IMR-90 (cell line): ENCODE data around the gene PAFAH2. TPM values are rescaled to one million over a fixed set of nuclear protein-coding genes. Genes with fewer than 3 reads are reported as not detected.

Experiments used
- ATAC-seq: fragments of 200-7000 bp; cut with Tn5 transposase; 2 replicates; pipeline ENCODE4 v1.9.1; 2020; ENCODE audit warnings: low read depth, mild to moderate bottlenecking, moderate library complexity
- BruUV-seq: library from RNA; stranded (reverse); fragments of 400-500 nt; replicated peaks from 2 replicates; lab custom pipeline; 2021; lab: Mats Ljungman, UMichigan
- CTCF ChIA-PET: fragments of 300-600 bp; formaldehyde crosslinking; extraction: SDS; loops from one replicate; lab custom pipeline; 2021; ENCODE audit warnings: antibody characterized with exemption; lab: Yijun Ruan, JAX
- POLR2A ChIA-PET: fragments of 300-600 bp; sonication (Branson Sonifier 250); formaldehyde crosslinking; loops from one replicate; lab custom pipeline; 2022; ENCODE audit warnings: antibody characterized with exemption; ENCODE audit not compliant: unreplicated experiment; lab: Charles Lee
- DNase-seq: peaks from one replicate; pipeline ENCODE4 v3.0.0; 2013
- H2AFZ ChIP-seq: replicated peaks from 2 replicates; pipeline ENCODE3; 2013; ENCODE audit warnings: low read length, mild to moderate bottlenecking; ENCODE audit not compliant: poor library complexity
- H2AK5ac ChIP-seq: 2 replicates; pipeline ENCODE4 v1.6.1; 2013; ENCODE audit warnings: low read depth, low read length, inconsistent platforms
- H2AK9ac ChIP-seq: replicated peaks from 2 replicates; pipeline ENCODE3; 2013; ENCODE audit warnings: mild to moderate bottlenecking, low read depth, low read length, moderate library complexity; ENCODE audit not compliant: poor library complexity
- H2BK120ac ChIP-seq: 2 replicates; pipeline ENCODE4 v1.6.1; 2013; ENCODE audit warnings: low read depth, low read length, inconsistent platforms
- H2BK15ac ChIP-seq: 3 replicates; pipeline ENCODE4 v1.6.1; 2013; ENCODE audit warnings: low read depth, low read length, inconsistent platforms
- H2BK20ac ChIP-seq: 2 replicates; pipeline ENCODE4 v1.6.1; 2013; ENCODE audit warnings: low read depth, mild to moderate bottlenecking, inconsistent platforms, low read length, moderate library complexity
- H2BK5ac ChIP-seq: 2 replicates; pipeline ENCODE4 v1.6.1; 2013; ENCODE audit warnings: mild to moderate bottlenecking, low read depth, low read length, inconsistent platforms; ENCODE audit not compliant: poor library complexity, severe bottlenecking
- H3K14ac ChIP-seq: replicated peaks from 2 replicates; pipeline ENCODE4 v1.6.1; 2013; ENCODE audit warnings: low read depth, low read length, inconsistent platforms
- H3K18ac ChIP-seq: 2 replicates; pipeline ENCODE4 v1.6.1; 2013; ENCODE audit warnings: low read depth, low read length, control low read depth
- H3K23ac ChIP-seq: 2 replicates; pipeline ENCODE4 v1.6.1; 2013; ENCODE audit warnings: low read depth, low read length, inconsistent platforms
- H3K27ac ChIP-seq: 2 replicates; pipeline ENCODE4 v1.5.1; 2013; ENCODE audit warnings: mild to moderate bottlenecking, control low read depth, low read length; ENCODE audit not compliant: insufficient read depth
- H3K27me3 ChIP-seq: 2 replicates; pipeline ENCODE4 v1.6.1; 2013; ENCODE audit warnings: low read length; ENCODE audit not compliant: control insufficient read depth, insufficient read depth
- H3K36me3 ChIP-seq: 2 replicates; pipeline ENCODE4 v1.6.1; 2013; ENCODE audit warnings: low read length, mixed read lengths; ENCODE audit not compliant: control insufficient read depth, insufficient read depth
- H3K4ac ChIP-seq: 2 replicates; pipeline ENCODE4 v1.6.1; 2013; ENCODE audit warnings: low read depth, low read length, inconsistent platforms
- H3K4me1 ChIP-seq: 2 replicates; pipeline ENCODE4 v1.6.1; 2013; ENCODE audit warnings: low read length, mixed read lengths; ENCODE audit not compliant: control insufficient read depth, insufficient read depth
- H3K4me2 ChIP-seq: 2 replicates; pipeline ENCODE4 v1.6.1; 2013; ENCODE audit warnings: low read depth, mild to moderate bottlenecking, control low read depth, low read length, moderate library complexity
- H3K4me3 ChIP-seq: 2 replicates; pipeline ENCODE4 v1.5.1; 2013; ENCODE audit warnings: low read depth, mild to moderate bottlenecking, control low read depth, low read length, moderate library complexity; ENCODE audit not compliant: insufficient read depth
- H3K56ac ChIP-seq: 2 replicates; pipeline ENCODE4 v1.6.1; 2013; ENCODE audit warnings: low read length, inconsistent platforms; ENCODE audit not compliant: insufficient read depth; ENCODE audit errors: extremely low read depth
- H3K79me1 ChIP-seq, 2 experiments: 2 replicates each; pipeline ENCODE4 v1.6.1; 2013; ENCODE audit warnings: low read length in 2 of 2, inconsistent platforms in 1 of 2, low read depth in 1 of 2
- H3K9ac ChIP-seq: 2 replicates; pipeline ENCODE4 v1.6.1; 2013; ENCODE audit warnings: low read depth, low read length, control low read depth
- H3K9me1 ChIP-seq: 2 replicates; pipeline ENCODE4 v1.6.1; 2013; ENCODE audit warnings: low read length, inconsistent platforms; ENCODE audit not compliant: insufficient read depth
- H3K9me3 ChIP-seq: 2 replicates; pipeline ENCODE4 v1.6.1; 2013; ENCODE audit warnings: low read length; ENCODE audit not compliant: control insufficient read depth, insufficient read depth
- H4K20me1 ChIP-seq: 2 replicates; pipeline ENCODE4 v1.6.1; 2013; ENCODE audit warnings: low read length, inconsistent platforms; ENCODE audit not compliant: insufficient read depth
- H4K5ac ChIP-seq: 2 replicates; pipeline ENCODE4 v1.6.1; 2013; ENCODE audit warnings: mild to moderate bottlenecking, low read depth, low read length, control low read depth
- H4K8ac ChIP-seq, 2 experiments: 2 replicates each; pipeline ENCODE4 v1.6.1; 2013; ENCODE audit warnings: low read depth in 2 of 2, low read length in 2 of 2, control low read depth in 1 of 2, inconsistent platforms in 1 of 2
- H4K91ac ChIP-seq: 2 replicates; pipeline ENCODE4 v1.6.1; 2013; ENCODE audit warnings: low read depth, low read length, inconsistent platforms; ENCODE audit not compliant: insufficient read depth
- CEBPB ChIP-seq: IDR thresholded peaks from 2 replicates; pipeline ENCODE4 v1.6.1; 2012; ENCODE audit warnings: low read depth, low read length, improper control_type of control experiment
- ELK1 ChIP-seq: fragments of 150-350 bp; IDR thresholded peaks from 2 replicates; pipeline ENCODE4 v1.6.1; 2016; ENCODE audit warnings: low read depth, mild to moderate bottlenecking, low read length, moderate library complexity, borderline replicate concordance
- MAFK ChIP-seq: IDR thresholded peaks from 2 replicates; pipeline ENCODE4 v1.6.1; 2012; ENCODE audit warnings: low read depth, low read length, improper control_type of control experiment
- MAZ ChIP-seq: IDR thresholded peaks from 2 replicates; pipeline ENCODE4 v1.6.1; 2012; ENCODE audit warnings: low read depth, mild to moderate bottlenecking, low read length, improper control_type of control experiment, moderate library complexity, borderline replicate concordance
- NFE2L2 ChIP-seq: fragments of 150-350 bp; IDR thresholded peaks from 2 replicates; pipeline ENCODE4 v1.6.1; 2016; ENCODE audit warnings: low read depth, mild to moderate bottlenecking, low read length
- POLR2A ChIP-seq: IDR thresholded peaks from 2 replicates; pipeline ENCODE4 v1.6.1; 2012; ENCODE audit warnings: mild to moderate bottlenecking, low read depth, low read length
- RAD21 ChIP-seq: IDR thresholded peaks from 2 replicates; pipeline ENCODE4 v1.6.1; 2012; ENCODE audit warnings: low read length, improper control_type of control experiment
- WGBS, 2 experiments: methylation state at CpG; one replicate each; pipeline versions ENCODE4 v1.1.5 to v1.1.7; 2013; ENCODE audit warnings: missing lambda C conversion rate in 2 of 2; ENCODE audit not compliant: insufficient read length in 1 of 2; ENCODE audit errors: extremely low coverage in 2 of 2; 5-methylcytosine and 5-hydroxymethylcytosine counted together
- dilution Hi-C: fragments of 300-500 bp; cut with HindIII; formaldehyde crosslinking; loops from one replicate; pipeline ENCODE4 v1.14.3; 2018; ENCODE audit warnings: low sequenced_read_pairs; ENCODE audit not compliant: unreplicated experiment
- in situ Hi-C: fragments of 300-500 bp; cut with MboI; formaldehyde crosslinking; loops from 3 replicates; pipeline ENCODE4 v1.14.3; 2019; ENCODE audit warnings: low sequenced_read_pairs, inconsistent platforms, mixed read lengths
- intact Hi-C: fragments of 100-400 bp; cut with micrococcal nuclease; formaldehyde crosslinking; loops from 2 replicates; pipeline ENCODE4 v1.10.0; 2022
- polyA plus RNA-seq, 3 experiments: library from polyadenylated mRNA; depleted of rRNA; stranded (reverse); fragments of >200 nt; gene quantifications; 2 replicates each; pipeline ENCODE4 v1.2.3, GENCODE V29; 2012; ENCODE audit warnings: low replicate concordance in 1 of 3
- total RNA-seq: library from RNA; depleted of rRNA; stranded (reverse); fragments of >200 nt; gene quantifications from 2 replicates; pipeline ENCODE4 v1.2.3, GENCODE V29; 2012

Gene PAFAH2
- total and polyA plus RNA-seq, 2 of the 4 experiments (the other 2 are of a cell fraction), result 8.3 to 12.2 TPM

GRCh38 chr1:25993197-25993951 is 4.5 kb downstream of the PAFAH2 start:
- no peak overlapping the region for H3K9ac ChIP-seq
- peaks cover 10 to 35% of the 10 kb centered on the region in 2 experiments; a peak in 3 of 4 replicates for H3K79me1 ChIP-seq
- H3K27me3 ChIP-seq, result no peaks in the 10 kb centered on the region
- CTCF ChIA-PET, result interaction anchor here (0.6 to 1.8 kb wide), 2 partner anchors 98 to 155 kb away, joined by 6 read pairs; no protein-coding TSS in a partner anchor
- H4K20me1 ChIP-seq, result no peaks in the 10 kb centered on the region
- intact Hi-C loops (loop anchor here (5.0 kb wide), 1 partner anchor 46 kb away; no protein-coding TSS in a partner anchor), dilution Hi-C loops (no loop called here), in situ Hi-C loops (loop anchor here (10.0 kb wide), 1 partner anchor 169 kb away; no protein-coding TSS in a partner anchor)
- no peak overlapping the region for H3K4me3 ChIP-seq
- peaks cover 14% of the 10 kb centered on the region for H3K4me1 ChIP-seq
- H4K8ac ChIP-seq, result no peak overlapping the region
- H2BK20ac ChIP-seq, result no peak overlapping the region
- no peak overlapping the region for H3K23ac ChIP-seq
- H3K56ac ChIP-seq, result no peak overlapping the region
- no peak overlapping the region for H3K4ac ChIP-seq
- peaks cover 3% of the 10 kb centered on the region for H3K36me3 ChIP-seq
- TF ChIP-seq POLR2A, result no peak
- no peak for TF ChIP-seq MAFK
- TF ChIP-seq MAZ, result no peak
- TF ChIP-seq CEBPB, result no peak
- no peak for TF ChIP-seq RAD21
- TF ChIP-seq ELK1, result no peak
- no peak for TF ChIP-seq NFE2L2
- no peak overlapping the region for H2AK9ac ChIP-seq
- H3K4me2 ChIP-seq, result no peak overlapping the region
- ATAC-seq (no peak), DNase-seq (no peak)
- no peak overlapping the region for H2AFZ ChIP-seq
- POLR2A ChIA-PET, result no interaction called here
- H3K14ac ChIP-seq, result no peak overlapping the region
- no peak overlapping the region for H4K91ac ChIP-seq
- H2AK5ac ChIP-seq, result peak overlapping the region; percentile 3; the same call in 1 of the 2 replicates
- no peak overlapping the region for H3K18ac ChIP-seq
- 58% methylated on average over 2 of the region's 8 CpGs; no CpG with 5 or more reads in 1 of the 2 experiments for WGBS, 2 experiments
- no peak overlapping the region for H3K27ac ChIP-seq
- H2BK5ac ChIP-seq, result no peak overlapping the region
- H3K9me1 ChIP-seq, result peaks cover 15% of the 10 kb centered on the region
- H2BK15ac ChIP-seq, result no peak overlapping the region
- no TSS peak for BruUV-seq
- H3K9me3 ChIP-seq, result no peaks in the 10 kb centered on the region
- no peak overlapping the region for H4K5ac ChIP-seq
- no peak overlapping the region for H2BK120ac ChIP-seq
